Measurements from ENCODE around the gene EGFR.

Gene EGFR

DNA sequence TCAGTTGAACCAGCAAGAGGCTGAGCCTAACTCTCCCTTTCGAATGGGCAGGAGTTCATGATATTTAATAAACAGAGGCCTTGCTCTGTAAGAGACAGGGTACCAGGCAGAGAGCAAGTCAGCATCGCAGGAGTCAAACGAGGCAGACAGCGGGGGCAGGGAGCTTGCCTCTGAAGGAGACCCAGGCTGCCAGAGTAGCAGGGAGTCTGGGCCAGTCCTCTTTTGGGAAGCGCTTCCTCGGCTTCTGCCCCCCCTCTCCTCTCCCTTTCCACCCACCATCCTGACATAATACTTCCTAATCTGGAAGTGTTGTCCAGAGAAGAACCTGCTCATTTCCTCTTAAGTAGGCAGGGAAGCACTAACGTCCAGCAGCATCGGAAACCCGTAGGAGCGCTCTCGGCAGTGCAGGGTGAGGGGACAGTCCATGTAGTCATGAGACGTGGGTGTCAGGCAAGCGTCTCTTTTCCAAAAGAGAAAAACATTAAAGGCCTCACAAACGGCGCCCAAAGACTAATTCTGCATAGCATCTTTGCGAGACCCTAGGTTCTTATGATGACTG, 171.1 kb downstream of the EGFR start:
- Histone ChIP-seq H3K79me2 (ENCODE audit: low read length) (no peaks in the 10 kb centered on the region), H3K9me2 (replicated peaks; ENCODE audit: insufficient read depth, low read length) (no peaks in the 10 kb centered on the region), H3K27ac (ENCODE audit: low read length) (no peak overlapping the region), H3K9me3 (replicated peaks; ENCODE audit: insufficient read depth, low read length) (no peaks in the 10 kb centered on the region), H3K4me3 (ENCODE audit: low read length) (no peak overlapping the region), H4K20me1 (ENCODE audit: insufficient read depth, low read length) (no peaks in the 10 kb centered on the region), H2AFZ (ENCODE audit: low read length) (no peak overlapping the region), H3K27me3 (replicated peaks; ENCODE audit: insufficient read depth, low read length) (no peaks in the 10 kb centered on the region), H3F3A (ENCODE audit: insufficient read depth, low read length) (no peaks in the 10 kb centered on the region), H3K4me1 (ENCODE audit: low read length) (no peaks in the 10 kb centered on the region), H3K36me3 (replicated peaks; ENCODE audit: insufficient read depth, low read length) (no peaks in the 10 kb centered on the region), H3K4me2 (ENCODE audit: low read depth, low read length) (no peak overlapping the region), H3K9ac (ENCODE audit: low read length) (no peak overlapping the region)
- no peak for DNase-seq
- TF ChIP-seq EZH2 (optimal IDR thresholded peaks at IDR 0.05; ENCODE audit: low read depth, low read length), result no peak
- TF ChIP-seq EZH2phosphoT487 (IDR thresholded peaks at IDR 0.05; ENCODE audit: low read length), result no peak
- TF ChIP-seq, protein P1, sequence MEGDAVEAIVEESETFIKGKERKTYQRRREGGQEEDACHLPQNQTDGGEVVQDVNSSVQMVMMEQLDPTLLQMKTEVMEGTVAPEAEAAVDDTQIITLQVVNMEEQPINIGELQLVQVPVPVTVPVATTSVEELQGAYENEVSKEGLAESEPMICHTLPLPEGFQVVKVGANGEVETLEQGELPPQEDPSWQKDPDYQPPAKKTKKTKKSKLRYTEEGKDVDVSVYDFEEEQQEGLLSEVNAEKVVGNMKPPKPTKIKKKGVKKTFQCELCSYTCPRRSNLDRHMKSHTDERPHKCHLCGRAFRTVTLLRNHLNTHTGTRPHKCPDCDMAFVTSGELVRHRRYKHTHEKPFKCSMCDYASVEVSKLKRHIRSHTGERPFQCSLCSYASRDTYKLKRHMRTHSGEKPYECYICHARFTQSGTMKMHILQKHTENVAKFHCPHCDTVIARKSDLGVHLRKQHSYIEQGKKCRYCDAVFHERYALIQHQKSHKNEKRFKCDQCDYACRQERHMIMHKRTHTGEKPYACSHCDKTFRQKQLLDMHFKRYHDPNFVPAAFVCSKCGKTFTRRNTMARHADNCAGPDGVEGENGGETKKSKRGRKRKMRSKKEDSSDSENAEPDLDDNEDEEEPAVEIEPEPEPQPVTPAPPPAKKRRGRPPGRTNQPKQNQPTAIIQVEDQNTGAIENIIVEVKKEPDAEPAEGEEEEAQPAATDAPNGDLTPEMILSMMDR (IDR thresholded peaks at IDR 0.05; ENCODE audit: low read length), result no peak

DNA sequence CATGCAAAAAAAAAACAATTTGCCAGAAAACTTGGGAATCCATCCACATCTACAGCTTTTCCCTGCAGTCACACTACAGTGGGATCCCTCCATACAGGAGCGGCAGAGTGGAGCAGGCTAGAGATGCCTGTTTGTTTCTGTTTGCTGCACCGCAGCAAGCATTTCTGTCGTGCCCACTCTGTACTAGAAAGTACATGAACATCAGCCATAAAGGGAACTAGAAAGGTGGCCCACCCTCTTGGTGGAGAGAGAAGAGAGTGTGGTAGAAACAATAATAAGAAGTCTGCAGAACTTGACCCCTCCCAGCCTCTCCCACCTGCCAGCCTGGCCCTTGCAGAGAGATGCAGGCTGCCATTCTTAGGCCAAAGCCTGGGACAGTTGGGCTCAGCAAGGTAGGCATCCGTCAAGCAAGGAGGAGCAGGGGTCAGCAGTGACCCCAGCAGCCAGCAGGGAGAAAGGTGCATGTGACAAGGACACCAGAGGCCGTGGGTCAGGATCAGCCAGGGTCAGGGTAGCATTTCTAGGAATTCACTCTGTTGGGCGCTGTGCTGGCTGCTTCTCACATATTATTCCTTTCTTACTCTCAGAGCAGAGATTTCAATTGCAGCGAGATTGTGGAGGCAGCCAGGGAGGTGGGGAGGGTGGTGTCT, 171.8 kb downstream of the EGFR start:
- H3F3A ChIP-seq (ENCODE audit: insufficient read depth, low read length), result no peaks in the 10 kb centered on the region
- no peaks in the 10 kb centered on the region for H3K9me3 ChIP-seq (replicated peaks; ENCODE audit: insufficient read depth, low read length)
- no peaks in the 10 kb centered on the region for H3K79me2 ChIP-seq (ENCODE audit: low read length)
- H3K9ac ChIP-seq (ENCODE audit: low read length), result no peak overlapping the region
- H4K20me1 ChIP-seq (ENCODE audit: insufficient read depth, low read length), result no peaks in the 10 kb centered on the region
- H3K36me3 ChIP-seq (replicated peaks; ENCODE audit: insufficient read depth, low read length), result no peaks in the 10 kb centered on the region
- H3K9me2 ChIP-seq (replicated peaks; ENCODE audit: insufficient read depth, low read length), result no peaks in the 10 kb centered on the region
- H3K4me1 ChIP-seq (ENCODE audit: low read length), result no peaks in the 10 kb centered on the region
- no peak overlapping the region for H3K27ac ChIP-seq (ENCODE audit: low read length)
- H3K4me3 ChIP-seq (ENCODE audit: low read length), result no peak overlapping the region
- no peak overlapping the region for H2AFZ ChIP-seq (ENCODE audit: low read length)
- H3K4me2 ChIP-seq (ENCODE audit: low read depth, low read length), result no peak overlapping the region
- no peaks in the 10 kb centered on the region for H3K27me3 ChIP-seq (replicated peaks; ENCODE audit: insufficient read depth, low read length)
- no peak for TF ChIP-seq EZH2phosphoT487 (IDR thresholded peaks at IDR 0.05; ENCODE audit: low read length)
- TF ChIP-seq EZH2 (optimal IDR thresholded peaks at IDR 0.05; ENCODE audit: low read depth, low read length), result no peak
- TF ChIP-seq, protein P1 (IDR thresholded peaks at IDR 0.05; ENCODE audit: low read length), result no peak
- DNase-seq, result no peak

DNA sequence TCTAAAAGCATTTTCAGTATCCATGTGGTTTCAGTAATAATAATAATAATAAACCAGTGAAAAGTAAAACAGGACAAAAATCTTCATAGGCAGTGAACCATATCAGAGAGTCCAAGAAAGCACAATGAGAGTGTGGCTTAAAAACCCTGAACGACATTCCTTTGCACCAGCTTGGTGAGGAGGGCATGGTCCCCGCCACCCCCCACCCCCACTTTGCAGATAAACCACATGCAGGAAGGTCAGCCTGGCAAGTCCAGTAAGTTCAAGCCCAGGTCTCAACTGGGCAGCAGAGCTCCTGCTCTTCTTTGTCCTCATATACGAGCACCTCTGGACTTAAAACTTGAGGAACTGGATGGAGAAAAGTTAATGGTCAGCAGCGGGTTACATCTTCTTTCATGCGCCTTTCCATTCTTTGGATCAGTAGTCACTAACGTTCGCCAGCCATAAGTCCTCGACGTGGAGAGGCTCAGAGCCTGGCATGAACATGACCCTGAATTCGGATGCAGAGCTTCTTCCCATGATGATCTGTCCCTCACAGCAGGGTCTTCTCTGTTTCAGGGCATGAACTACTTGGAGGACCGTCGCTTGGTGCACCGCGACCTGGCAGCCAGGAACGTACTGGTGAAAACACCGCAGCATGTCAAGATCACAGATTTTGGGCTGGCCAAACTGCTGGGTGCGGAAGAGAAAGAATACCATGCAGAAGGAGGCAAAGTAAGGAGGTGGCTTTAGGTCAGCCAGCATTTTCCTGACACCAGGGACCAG, 172.5 kb downstream of the EGFR start:
- Histone ChIP-seq H3K4me1 (ENCODE audit: low read length) (no peaks in the 10 kb centered on the region), H3F3A (ENCODE audit: insufficient read depth, low read length) (no peaks in the 10 kb centered on the region), H3K36me3 (replicated peaks; ENCODE audit: insufficient read depth, low read length) (no peaks in the 10 kb centered on the region), H4K20me1 (ENCODE audit: insufficient read depth, low read length) (no peaks in the 10 kb centered on the region), H3K27ac (ENCODE audit: low read length) (no peak overlapping the region), H3K9me3 (replicated peaks; ENCODE audit: insufficient read depth, low read length) (no peaks in the 10 kb centered on the region), H3K4me2 (ENCODE audit: low read depth, low read length) (no peak overlapping the region), H3K27me3 (replicated peaks; ENCODE audit: insufficient read depth, low read length) (no peaks in the 10 kb centered on the region), H3K79me2 (ENCODE audit: low read length) (no peaks in the 10 kb centered on the region), H2AFZ (ENCODE audit: low read length) (no peak overlapping the region), H3K9me2 (replicated peaks; ENCODE audit: insufficient read depth, low read length) (no peaks in the 10 kb centered on the region), H3K4me3 (ENCODE audit: low read length) (no peak overlapping the region), H3K9ac (ENCODE audit: low read length) (no peak overlapping the region)
- no peak for DNase-seq
- TF ChIP-seq, protein P1 (IDR thresholded peaks at IDR 0.05; ENCODE audit: low read length), result no peak
- TF ChIP-seq EZH2phosphoT487 (IDR thresholded peaks at IDR 0.05; ENCODE audit: low read length) (no peak), EZH2 (optimal IDR thresholded peaks at IDR 0.05; ENCODE audit: low read depth, low read length) (no peak)
